HG03575 (cell line): Measurements from ENCODE around the gene NALCN.
A peak's percentile ranks its signal among the peaks of the same experiment; 100 is the strongest.

Experiments used
- ATAC-seq: cut with Tn5 transposase; IDR thresholded peaks from one replicate; pipeline ENCODE4 v1.9.1; 2021; ENCODE audit not compliant: unreplicated experiment, insufficient number of reproducible peaks, low FRiP score; ENCODE audit errors: extremely low read depth

NALCN gene

GRCh38 chr13:101301053-101301452, 115.3 kb downstream of the NALCN start:
- no peak for ATAC-seq

GRCh38 chr13:101300531-101300930, 115.8 kb downstream of the NALCN start:
- ATAC-seq = no peak

- no peak for ATAC-seq
Measured at GRCh38 chr13:101298517-101298916, 117.8 kb downstream of the NALCN start.

- no peak for ATAC-seq
Measured at GRCh38 chr13:101297794-101298193, 118.5 kb downstream of the NALCN start.

- no peak for ATAC-seq
Measured at GRCh38 chr13:101292711-101293110, 123.6 kb downstream of the NALCN start.

GRCh38 chr13:101291646-101292515, 124.4 kb downstream of the NALCN start:
- ATAC-seq = no peak

- no peak for ATAC-seq
Measured at GRCh38 chr13:101291206-101291605, 125.1 kb downstream of the NALCN start.

GRCh38 chr13:101289764-101290163, 126.5 kb downstream of the NALCN start:
- ATAC-seq = no peak

- no peak for ATAC-seq
Measured at GRCh38 chr13:101283782-101284181, 132.5 kb downstream of the NALCN start.

GRCh38 chr13:101272886-101273285, 143.4 kb downstream of the NALCN start:
- ATAC-seq = no peak

GRCh38 chr13:101271681-101272245, 144.5 kb downstream of the NALCN start:
- ATAC-seq = no peak

GRCh38 chr13:101267656-101268055, 148.7 kb downstream of the NALCN start:
- no peak for ATAC-seq

- no peak for ATAC-seq
Measured at GRCh38 chr13:101265934-101266333, 150.4 kb downstream of the NALCN start.

GRCh38 chr13:101264931-101265330, 151.4 kb downstream of the NALCN start:
- no peak for ATAC-seq

- ATAC-seq = no peak
Measured at GRCh38 chr13:101262306-101262705, 154.0 kb downstream of the NALCN start.

- ATAC-seq = no peak
Measured at GRCh38 chr13:101258509-101258908, 157.8 kb downstream of the NALCN start.

GRCh38 chr13:101258071-101258470, 158.2 kb downstream of the NALCN start:
- peak; percentile 96 for ATAC-seq

- no peak for ATAC-seq
Measured at GRCh38 chr13:101248739-101249514, 167.4 kb downstream of the NALCN start.

- ATAC-seq = no peak
Measured at GRCh38 chr13:101242720-101243119, 173.6 kb downstream of the NALCN start.

GRCh38 chr13:101238555-101238954, 177.8 kb downstream of the NALCN start:
- no peak for ATAC-seq
